ENCODE results near the gene FBXO21.

DNA sequence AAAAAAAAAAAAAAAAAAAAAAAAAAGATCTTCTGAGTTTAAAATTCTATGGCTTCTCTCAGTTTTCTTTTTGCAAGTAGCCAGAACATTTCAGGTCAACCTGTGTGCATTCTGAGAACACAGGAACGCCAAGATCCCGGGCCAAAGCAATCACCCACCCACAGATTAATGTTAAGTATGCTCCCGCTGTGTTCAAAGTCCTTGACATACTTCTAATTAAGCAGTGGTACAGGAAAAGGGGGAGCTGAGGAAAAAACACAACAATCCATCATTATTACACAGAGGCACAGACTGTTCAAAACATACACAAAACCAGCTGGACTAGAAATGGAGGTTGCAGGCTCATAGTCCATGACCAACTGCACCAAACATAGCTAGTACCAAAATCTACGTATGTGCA is 2.8 kb downstream of the FBXO21 start:
- TF ChIP-seq, protein P1, sequence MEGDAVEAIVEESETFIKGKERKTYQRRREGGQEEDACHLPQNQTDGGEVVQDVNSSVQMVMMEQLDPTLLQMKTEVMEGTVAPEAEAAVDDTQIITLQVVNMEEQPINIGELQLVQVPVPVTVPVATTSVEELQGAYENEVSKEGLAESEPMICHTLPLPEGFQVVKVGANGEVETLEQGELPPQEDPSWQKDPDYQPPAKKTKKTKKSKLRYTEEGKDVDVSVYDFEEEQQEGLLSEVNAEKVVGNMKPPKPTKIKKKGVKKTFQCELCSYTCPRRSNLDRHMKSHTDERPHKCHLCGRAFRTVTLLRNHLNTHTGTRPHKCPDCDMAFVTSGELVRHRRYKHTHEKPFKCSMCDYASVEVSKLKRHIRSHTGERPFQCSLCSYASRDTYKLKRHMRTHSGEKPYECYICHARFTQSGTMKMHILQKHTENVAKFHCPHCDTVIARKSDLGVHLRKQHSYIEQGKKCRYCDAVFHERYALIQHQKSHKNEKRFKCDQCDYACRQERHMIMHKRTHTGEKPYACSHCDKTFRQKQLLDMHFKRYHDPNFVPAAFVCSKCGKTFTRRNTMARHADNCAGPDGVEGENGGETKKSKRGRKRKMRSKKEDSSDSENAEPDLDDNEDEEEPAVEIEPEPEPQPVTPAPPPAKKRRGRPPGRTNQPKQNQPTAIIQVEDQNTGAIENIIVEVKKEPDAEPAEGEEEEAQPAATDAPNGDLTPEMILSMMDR (conservative IDR thresholded peaks at IDR 0.05 in 1 of 2, IDR thresholded peaks at IDR 0.05 in 1 of 2; ENCODE audit: low read depth in 1 of 2, low read length in 2 of 2): no peak
- TF ChIP-seq EZH2 (IDR thresholded peaks at IDR 0.05; ENCODE audit: low read length, missing control alignments): no peak
